Caco-2 (cell line): Measurements from ENCODE around the gene DNMBP. TPM values are rescaled to one million over a fixed set of nuclear protein-coding genes. Genes with fewer than 3 reads are reported as not detected.
"Not testable (repeated sequence)": the region's sequence is repeated elsewhere in the genome, so short reads cannot be mapped to it uniquely, and the experiment has no call there.

Experiments
- BruUV-seq: library from RNA; stranded (reverse); fragments of 400-500 nt; replicated peaks from 2 replicates; lab custom pipeline; 2021; lab: Mats Ljungman, UMichigan
- CTCF ChIA-PET: fragments of 300-600 bp; sonication (Branson Sonifier 250); formaldehyde crosslinking; loops from one replicate; lab custom pipeline; 2022; ENCODE audit warnings: antibody characterized with exemption; lab: Charles Lee
- POLR2A ChIA-PET: fragments of 300-600 bp; sonication (Branson Sonifier 250); formaldehyde crosslinking; loops from one replicate; lab custom pipeline; 2022; ENCODE audit warnings: antibody characterized with exemption; lab: Charles Lee
- DNase-seq, 2 experiments: peaks; one replicate each; pipeline versions ENCODE4 v3.0.0 to v3.0.0-alpha.2; 2020 to 2022
- H3K27me3 ChIP-seq: replicated peaks from 2 replicates; pipeline ENCODE4 v1.6.0; 2011; ENCODE audit warnings: low read length; ENCODE audit not compliant: control insufficient read depth, insufficient read depth
- H3K36me3 ChIP-seq: 2 replicates; pipeline ENCODE4 v1.5.1; 2011; ENCODE audit warnings: low read length; ENCODE audit not compliant: control insufficient read depth, insufficient read depth
- H3K4me1 ChIP-seq: fragments of 250-450 bp; sonication (Bioruptor Pico); 2 replicates; pipeline ENCODE4 v1.5.1; 2020; ENCODE audit warnings: mild to moderate bottlenecking
- H3K4me3 ChIP-seq: 2 replicates; pipeline ENCODE4 v1.5.1; 2011; ENCODE audit warnings: low read depth, mild to moderate bottlenecking, control low read depth, low read length
- H3K9me3 ChIP-seq: fragments of 250-450 bp; sonication (Bioruptor Pico); 2 replicates; pipeline ENCODE4 v1.5.1; 2020; ENCODE audit warnings: mild to moderate bottlenecking, moderate library complexity
- H3K27ac Mint-ChIP-seq: one replicate; pipeline ENCODE4 v1.8.0; 2022; ENCODE audit warnings: mixed read lengths; ENCODE audit not compliant: unreplicated experiment
- H3K27me3 Mint-ChIP-seq: one replicate; pipeline ENCODE4 v1.8.0; 2022; ENCODE audit warnings: mixed read lengths; ENCODE audit not compliant: insufficient read depth, unreplicated experiment
- H3K36me3 Mint-ChIP-seq: one replicate; pipeline ENCODE4 v1.8.0; 2022; ENCODE audit warnings: mild to moderate bottlenecking, mixed read lengths; ENCODE audit not compliant: insufficient read depth, unreplicated experiment
- H3K4me1 Mint-ChIP-seq: one replicate; pipeline ENCODE4 v1.8.0; 2022; ENCODE audit warnings: low read depth, mixed read lengths; ENCODE audit not compliant: unreplicated experiment
- H3K4me3 Mint-ChIP-seq: one replicate; pipeline ENCODE4 v1.8.0; 2022; ENCODE audit warnings: mild to moderate bottlenecking, moderate library complexity, mixed read lengths; ENCODE audit not compliant: unreplicated experiment
- H3K9me3 Mint-ChIP-seq: one replicate; pipeline ENCODE4 v1.8.0; 2022; ENCODE audit warnings: mixed read lengths; ENCODE audit not compliant: unreplicated experiment
- intact Hi-C: fragments of 100-400 bp; cut with micrococcal nuclease; formaldehyde crosslinking; loops from one replicate; pipeline ENCODE4 v1.10.0; 2022; ENCODE audit not compliant: unreplicated experiment
- total RNA-seq: library from RNA; stranded (reverse); gene quantifications from 2 replicates; pipeline ENCODE4 v1.2.3, GENCODE V29; 2022
- TF ChIP-seq, protein P1 (sequence below), 2 experiments: fragments of 200-600 bp in 1 of 2; IDR thresholded peaks; 1 replicate in 1 of 2; 2 replicates in 1 of 2; pipeline versions ENCODE4 v1.5.1 to v1.8.0; 2011 to 2022; ENCODE audit warnings: antibody characterized with exemption in 1 of 2, control low read depth in 1 of 2, inconsistent platforms in 1 of 2, low read depth in 1 of 2, low read length in 1 of 2, mild to moderate bottlenecking in 1 of 2, moderate library complexity in 1 of 2; ENCODE audit not compliant: insufficient read depth in 1 of 2, severe bottlenecking in 1 of 2, unreplicated experiment in 1 of 2

DNMBP gene
- total RNA-seq, 1 experiment from 2014 or later = 30.6 TPM

DNA sequence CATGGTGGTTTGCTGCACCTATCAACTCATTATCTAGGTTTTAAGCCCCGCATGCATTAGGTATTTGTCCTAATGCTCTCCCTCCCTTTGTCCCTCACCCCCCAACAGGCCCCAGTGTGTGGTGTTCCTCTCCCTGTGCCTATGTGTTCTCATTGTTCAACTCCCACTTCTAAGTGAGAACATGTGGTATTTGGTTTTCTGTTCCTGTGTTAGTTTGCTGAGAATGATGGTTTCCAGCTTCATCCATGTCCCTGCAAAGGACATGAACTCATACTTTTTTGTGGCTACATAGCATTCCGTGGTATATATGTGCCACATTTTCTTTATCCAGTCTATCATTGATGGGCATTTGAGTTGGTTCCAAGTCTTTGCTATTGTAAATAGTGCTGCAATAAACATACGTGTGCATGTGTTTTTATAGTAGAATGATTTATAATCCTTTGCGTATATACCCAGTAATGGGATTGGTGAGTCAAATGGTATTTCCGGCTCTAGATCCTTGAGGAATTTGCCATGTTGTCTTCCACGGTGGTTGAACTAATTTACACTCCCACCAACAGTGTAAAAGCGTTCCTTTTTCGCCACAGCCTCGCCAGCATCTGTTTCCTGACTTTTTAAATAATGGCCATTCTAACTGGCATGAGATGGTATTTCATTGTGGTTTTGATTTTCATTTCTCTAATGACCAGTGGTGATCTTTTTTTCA lies 146.1 kb downstream of the DNMBP start:
- not testable (repeated sequence) for DNase-seq, H3K36me3 Mint-ChIP-seq

DNA sequence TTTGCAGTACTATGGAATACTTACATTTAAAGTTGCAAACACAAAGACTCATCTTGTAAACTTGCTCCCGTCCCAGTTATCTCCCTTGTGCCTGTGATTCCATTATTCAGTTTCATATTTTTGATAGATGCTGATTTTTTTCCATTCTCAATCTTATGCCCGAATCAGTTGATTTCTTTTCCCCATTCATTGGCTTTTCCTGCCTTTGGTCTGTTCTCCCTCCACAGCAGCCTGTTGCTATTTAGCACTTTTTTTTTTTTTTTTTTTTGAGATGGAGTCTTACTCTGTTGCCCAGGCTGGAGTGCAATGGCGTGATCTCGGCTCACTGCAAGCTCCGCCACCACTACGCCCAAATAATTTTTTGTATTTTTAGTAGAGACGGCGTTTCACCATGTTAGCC lies 149.3 kb downstream of the DNMBP start:
- Mint-ChIP-seq H3K36me3 (peaks cover 6% of the 10 kb centered on the region), H3K27ac (no peak overlapping the region), H3K4me1 (peaks cover 16% of the 10 kb centered on the region), H3K4me3 (no peak overlapping the region), H3K9me3 (peaks cover under 1% of the 10 kb centered on the region), H3K27me3 (no peaks in the 10 kb centered on the region)
- Histone ChIP-seq H3K4me1 (no peaks in the 10 kb centered on the region), H3K36me3 (no peaks in the 10 kb centered on the region), H3K27me3 (no peaks in the 10 kb centered on the region), H3K4me3 (no peak overlapping the region), H3K9me3 (peaks cover 6% of the 10 kb centered on the region; the same call in 1 of the 2 replicates)
- DNase-seq = no peak
- TF ChIP-seq, protein P1, sequence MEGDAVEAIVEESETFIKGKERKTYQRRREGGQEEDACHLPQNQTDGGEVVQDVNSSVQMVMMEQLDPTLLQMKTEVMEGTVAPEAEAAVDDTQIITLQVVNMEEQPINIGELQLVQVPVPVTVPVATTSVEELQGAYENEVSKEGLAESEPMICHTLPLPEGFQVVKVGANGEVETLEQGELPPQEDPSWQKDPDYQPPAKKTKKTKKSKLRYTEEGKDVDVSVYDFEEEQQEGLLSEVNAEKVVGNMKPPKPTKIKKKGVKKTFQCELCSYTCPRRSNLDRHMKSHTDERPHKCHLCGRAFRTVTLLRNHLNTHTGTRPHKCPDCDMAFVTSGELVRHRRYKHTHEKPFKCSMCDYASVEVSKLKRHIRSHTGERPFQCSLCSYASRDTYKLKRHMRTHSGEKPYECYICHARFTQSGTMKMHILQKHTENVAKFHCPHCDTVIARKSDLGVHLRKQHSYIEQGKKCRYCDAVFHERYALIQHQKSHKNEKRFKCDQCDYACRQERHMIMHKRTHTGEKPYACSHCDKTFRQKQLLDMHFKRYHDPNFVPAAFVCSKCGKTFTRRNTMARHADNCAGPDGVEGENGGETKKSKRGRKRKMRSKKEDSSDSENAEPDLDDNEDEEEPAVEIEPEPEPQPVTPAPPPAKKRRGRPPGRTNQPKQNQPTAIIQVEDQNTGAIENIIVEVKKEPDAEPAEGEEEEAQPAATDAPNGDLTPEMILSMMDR (IDR thresholded peaks at IDR 0.05; ENCODE audit: insufficient read depth in 1 of 2, low read depth in 1 of 2, low read length in 1 of 2, severe bottlenecking in 1 of 2, unreplicated experiment in 1 of 2) = no peak
- POLR2A ChIA-PET = no interaction called here
- CTCF ChIA-PET = interaction anchor here (0.6 to 2.6 kb wide), 3 partner anchors 8 to 186 kb away, joined by 3 to 10 read pairs (median 3); no protein-coding TSS in a partner anchor
- no TSS peak for BruUV-seq
- intact Hi-C loops = no loop called here

More for the DNA sequence above, 146.1 kb downstream of the DNMBP start:
- BruUV-seq, H3K9me3 ChIP-seq, H3K27ac Mint-ChIP-seq, CTCF ChIA-PET, intact Hi-C loops, POLR2A ChIA-PET, H3K4me3 ChIP-seq, H3K36me3 ChIP-seq, H3K4me3 Mint-ChIP-seq, H3K27me3 ChIP-seq, H3K27me3 Mint-ChIP-seq: not testable (repeated sequence)
- Mint-ChIP-seq H3K9me3 (peaks cover 24% of the 10 kb centered on the region), H3K4me1 (peaks cover 16% of the 10 kb centered on the region)
- peaks cover 10% of the 10 kb centered on the region for H3K4me1 ChIP-seq

DNA sequence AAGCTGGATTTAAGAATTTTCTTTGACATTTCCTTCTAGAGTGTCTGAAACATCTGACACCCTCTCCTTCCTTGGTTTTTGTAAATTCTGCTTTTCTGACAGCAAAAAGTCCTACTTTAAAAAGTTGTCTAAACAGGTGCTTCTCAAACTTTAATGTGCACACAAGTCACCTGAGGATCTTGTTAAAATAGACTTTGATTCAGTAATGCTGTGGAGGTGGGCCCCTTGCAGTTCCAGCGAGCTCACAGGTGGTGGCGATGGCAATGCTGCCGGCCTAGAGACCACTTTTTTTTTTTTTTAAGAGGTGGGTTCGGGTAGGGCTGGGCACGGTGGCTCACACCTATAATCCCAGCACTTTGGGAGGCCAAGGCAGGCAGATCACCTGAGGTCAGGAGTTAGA lies 150.2 kb downstream of the DNMBP start:
- no peaks in the 10 kb centered on the region for H3K27me3 Mint-ChIP-seq
- Histone ChIP-seq H3K36me3 (no peaks in the 10 kb centered on the region), H3K4me3 (no peak overlapping the region), H3K9me3 (no peaks in the 10 kb centered on the region), H3K27me3 (no peaks in the 10 kb centered on the region), H3K4me1 (no peaks in the 10 kb centered on the region)
- ChIA-PET POLR2A (interaction anchor here (0.6 kb wide), 1 partner anchor 71 kb away, joined by 5 read pairs; no protein-coding TSS in a partner anchor), CTCF (interaction anchor here (0.6 to 2.6 kb wide), 6 partner anchors 9 to 241 kb away, joined by 3 to 10 read pairs (median 4); no protein-coding TSS in a partner anchor)
- H3K4me3 Mint-ChIP-seq = no peak overlapping the region
- H3K27ac Mint-ChIP-seq = no peak overlapping the region
- DNase-seq = peak; percentile 51 to 56
- peaks cover 21% of the 10 kb centered on the region for H3K4me1 Mint-ChIP-seq
- TF ChIP-seq, protein P1 (IDR thresholded peaks at IDR 0.05; ENCODE audit: insufficient read depth in 1 of 2, low read depth in 1 of 2, low read length in 1 of 2, severe bottlenecking in 1 of 2, unreplicated experiment in 1 of 2) = peak; percentile 46 to 62
- no TSS peak for BruUV-seq
- no peaks in the 10 kb centered on the region for H3K9me3 Mint-ChIP-seq
- intact Hi-C loops = no loop called here
- peaks cover 11% of the 10 kb centered on the region for H3K36me3 Mint-ChIP-seq
